Aorta (tissue), 5 donors: ENCODE results near the gene PPIL4. TPM values are rescaled to one million over a fixed set of nuclear protein-coding genes. Genes with fewer than 3 reads are reported as not detected.

Experiments used
- ATAC-seq: fragments of 200-7000 bp; cut with Tn5 transposase; one replicate; pipeline ENCODE4 v1.9.1; 2022; ENCODE audit warnings: moderate library complexity; ENCODE audit not compliant: low FRiP score
- DNase-seq, 2 donors: peaks; one replicate each; pipeline ENCODE4 v3.0.0-alpha.2; 2020
- H3K27ac ChIP-seq, 2 donors: one replicate each; pipeline ENCODE4 v1.5.1; 2013; ENCODE audit warnings: low read length in 2 of 2, mild to moderate bottlenecking in 2 of 2, moderate library complexity in 2 of 2, control low read depth in 1 of 2, inconsistent platforms in 1 of 2, low read depth in 1 of 2
- H3K27me3 ChIP-seq, 2 donors: one replicate each; pipeline ENCODE4 v1.6.1; 2013; ENCODE audit warnings: control low read depth in 1 of 2, low read length in 1 of 2, mild to moderate bottlenecking in 1 of 2, moderate library complexity in 1 of 2; ENCODE audit not compliant: insufficient read depth in 2 of 2, control insufficient read depth in 1 of 2
- H3K36me3 ChIP-seq, 2 donors: one replicate each; pipeline ENCODE4 v1.6.1; 2013; ENCODE audit warnings: control low read depth in 1 of 2, low read length in 1 of 2, mild to moderate bottlenecking in 1 of 2; ENCODE audit not compliant: insufficient read depth in 2 of 2, control insufficient read depth in 1 of 2
- H3K4me1 ChIP-seq, 2 donors: one replicate each; pipeline ENCODE4 v1.6.1; 2013; ENCODE audit warnings: low read length in 2 of 2, control low read depth in 1 of 2, mild to moderate bottlenecking in 1 of 2, moderate library complexity in 1 of 2; ENCODE audit not compliant: insufficient read depth in 2 of 2, control insufficient read depth in 1 of 2
- H3K4me3 ChIP-seq, 2 donors: one replicate each; pipeline ENCODE4 v1.5.1; 2013; ENCODE audit warnings: low read length in 2 of 2, control low read depth in 1 of 2, mild to moderate bottlenecking in 1 of 2
- H3K9me3 ChIP-seq: one replicate; pipeline ENCODE4 v1.6.1; 2013; ENCODE audit warnings: mild to moderate bottlenecking, low read length; ENCODE audit not compliant: control insufficient read depth
- WGBS, 2 donors: extraction: QIAGEN DNeasy Blood & Tissue Kit; methylation state at CpG; one replicate each; pipeline ENCODE4 v1.1.7; 2013; 5-methylcytosine and 5-hydroxymethylcytosine counted together
- intact Hi-C, 2 donors: fragments of 100-400 bp; cut with DNase I; formaldehyde crosslinking; loops; one replicate each; pipeline versions ENCODE4 v1.14.2 to v1.15.0; 2022
- polyA plus RNA-seq, 2 donors: library from polyadenylated mRNA; stranded (reverse); fragments of 200-250 nt; gene quantifications; one replicate each; pipeline ENCODE4 v1.2.3, GENCODE V29; 2013
- total RNA-seq, 2 donors: library from RNA; stranded (reverse); fragmentation: NEBNext Ultra II Directional; extraction: Animal tissue kit (Norgen Biotek cat#: 25700); gene quantifications; one replicate each; pipeline ENCODE4 v1.2.1, GENCODE V29; 2021
- donor health status: healthy with polysubstance abuse.
- donor health status: Bipolar disorder and iron deficiency.
- donor health status: DM: no; HTN: no; CAD: no.
- donor health status: DM: no; HTN: no; CAD: no.
- donor health status: DM: yes; HTN: yes; CAD: no.

PPIL4 gene
- total and polyA plus RNA-seq, 4 donors, result 15.7 to 34.4 (median 24.6) TPM

- intact Hi-C loops, result no loop called here
- H3K9me3 ChIP-seq, result no peaks in the 10 kb centered on the region
- peak overlapping the region; percentile 61 to 85 for H3K4me3 ChIP-seq
- H3K27me3 ChIP-seq, result no peaks in the 10 kb centered on the region
- H3K4me1 ChIP-seq, result peaks cover 0 to 2% of the 10 kb centered on the region in 2 donors
- peak overlapping the region; percentile 79 to 82 for H3K27ac ChIP-seq
- 0 to 1% methylated on average over 16 of the region's 16 CpGs for WGBS, 2 donors
- ATAC-seq, result peak; percentile 62
- peak; percentile 63 to 80 for DNase-seq
- H3K36me3 ChIP-seq, result no peaks in the 10 kb centered on the region
These were observed 537 bp downstream of the PPIL4 start for GRCh38 chr6:149545258-149545753.

DNA sequence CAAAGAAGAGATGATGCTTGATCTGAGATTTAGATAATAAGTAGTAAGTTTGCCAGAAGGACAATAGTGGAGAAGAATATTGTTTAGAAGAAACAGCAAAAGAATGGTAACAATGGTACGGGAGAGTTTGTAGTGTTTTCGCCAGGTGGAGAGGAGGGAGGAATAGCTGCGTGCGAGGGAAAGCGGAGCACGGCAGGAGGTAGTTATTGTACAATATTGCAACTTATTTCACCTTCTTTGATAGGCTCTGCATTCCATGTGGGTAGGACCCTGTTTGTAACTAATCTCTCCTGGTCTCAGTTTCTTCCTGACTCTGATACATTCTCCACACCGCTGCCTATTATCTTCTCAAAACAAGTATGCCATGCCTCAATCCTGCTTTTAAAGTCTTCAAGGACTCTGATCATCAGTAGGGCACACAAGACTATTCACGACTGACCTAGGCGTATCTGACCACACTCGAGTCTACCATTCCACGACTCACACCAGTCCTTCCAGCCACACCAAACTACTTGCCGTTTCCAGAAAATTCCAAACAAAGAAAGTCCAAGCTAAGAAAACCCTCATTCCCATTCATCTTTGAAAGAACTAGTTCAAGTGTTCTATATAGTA lies 1.1 kb downstream of the PPIL4 start:
- WGBS, 2 donors, result 24 to 27% methylated on average over 12 of the region's 12 CpGs
- DNase-seq (no peak), ATAC-seq (no peak)
- H3K4me1 ChIP-seq, result peaks cover 0 to 2% of the 10 kb centered on the region in 2 donors
- peak overlapping the region; percentile 61 to 85 for H3K4me3 ChIP-seq
- no peaks in the 10 kb centered on the region for H3K36me3 ChIP-seq
- H3K9me3 ChIP-seq, result no peaks in the 10 kb centered on the region
- peak overlapping the region in 1 of 2 donors; percentile 82 for H3K27ac ChIP-seq
- intact Hi-C loops, result no loop called here
- H3K27me3 ChIP-seq, result no peaks in the 10 kb centered on the region

DNA sequence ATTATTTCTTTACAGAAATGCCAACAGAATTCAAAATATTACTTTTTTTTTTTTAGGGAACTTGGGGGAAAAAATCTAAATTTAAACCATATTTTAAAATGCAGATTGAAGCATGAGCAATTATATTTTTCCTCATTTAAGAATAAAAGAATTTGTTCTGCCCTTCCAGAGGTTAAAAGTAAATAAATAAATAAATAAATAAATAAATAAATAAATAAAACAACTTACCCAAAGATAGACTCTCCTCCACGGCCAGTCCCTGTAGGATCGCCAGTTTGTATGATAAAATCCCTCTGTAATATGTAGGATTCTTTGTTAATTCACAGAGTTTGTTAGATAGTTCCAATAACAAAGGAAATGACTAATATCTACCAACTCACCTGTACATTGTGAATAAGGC lies 4.7 kb downstream of the PPIL4 start:
- Histone ChIP-seq H3K9me3 (no peaks in the 10 kb centered on the region), H3K27ac (no peak overlapping the region), H3K27me3 (no peaks in the 10 kb centered on the region), H3K36me3 (peaks cover 0 to 4% of the 10 kb centered on the region in 2 donors), H3K4me1 (peaks cover 0 to 2% of the 10 kb centered on the region in 2 donors), H3K4me3 (no peak overlapping the region)
- 70% methylated on average over 2 of the region's 2 CpGs for WGBS, 2 donors
- no peak for ATAC-seq
- intact Hi-C loops, result no loop called here
- DNase-seq, result no peak

GRCh38 chr6:149534742-149535141 lies 11.1 kb downstream of the PPIL4 start:
- 94 to 95% methylated on average over 1 of the region's 1 CpG for WGBS, 2 donors
- Histone ChIP-seq H3K4me1 (no peaks in the 10 kb centered on the region), H3K9me3 (no peaks in the 10 kb centered on the region), H3K4me3 (no peak overlapping the region), H3K36me3 (peaks cover 2 to 4% of the 10 kb centered on the region in 2 donors), H3K27ac (no peak overlapping the region), H3K27me3 (no peaks in the 10 kb centered on the region)
- ATAC-seq, result no peak
- no peak for DNase-seq
- intact Hi-C loops, result no loop called here

DNA sequence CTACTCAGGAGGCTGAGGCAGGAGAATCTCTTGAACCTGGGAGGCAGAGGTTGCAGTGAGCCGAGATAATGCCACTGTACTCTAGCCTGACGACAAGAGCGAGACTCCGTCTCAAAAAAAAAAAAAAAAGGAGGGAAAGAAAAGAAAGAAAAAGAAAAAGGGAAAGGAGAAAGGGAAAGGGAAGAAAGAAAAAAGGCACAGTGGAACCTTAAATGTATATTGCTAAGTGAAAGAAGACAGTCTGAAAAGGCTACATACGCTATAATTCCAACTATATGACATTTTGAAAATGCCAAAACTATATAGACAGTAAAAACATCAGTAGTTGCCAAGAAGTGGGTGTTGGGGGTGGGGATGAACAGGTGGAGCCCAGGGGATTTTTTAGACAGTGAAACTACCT lies 16.2 kb downstream of the PPIL4 start:
- no peak for DNase-seq
- Histone ChIP-seq H3K4me1 (no peaks in the 10 kb centered on the region), H3K27me3 (no peaks in the 10 kb centered on the region), H3K27ac (no peak overlapping the region), H3K9me3 (no peaks in the 10 kb centered on the region), H3K36me3 (peaks cover 0 to 4% of the 10 kb centered on the region in 2 donors), H3K4me3 (no peak overlapping the region)
- no peak for ATAC-seq
- WGBS, 2 donors, result 92% methylated on average over 5 of the region's 5 CpGs
- intact Hi-C loops, result no loop called here

DNA sequence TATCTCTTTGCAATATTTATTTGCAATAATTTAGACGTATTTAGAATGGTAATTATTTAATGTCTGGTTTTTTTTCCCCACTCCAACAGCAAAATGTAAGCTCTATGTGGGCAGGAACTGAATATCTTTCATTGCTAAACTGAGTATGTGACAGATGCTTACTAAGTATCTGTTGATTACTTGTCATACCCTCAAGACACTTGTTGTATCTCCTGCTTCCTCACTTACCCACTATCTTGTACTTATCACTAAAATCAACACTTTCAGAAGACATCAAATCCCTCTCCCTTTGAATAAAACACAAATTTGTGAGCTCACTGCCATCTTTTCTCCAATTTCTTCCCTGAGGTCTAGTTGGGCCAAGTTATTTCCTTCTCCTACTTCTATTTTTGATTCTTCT lies 30.3 kb downstream of the PPIL4 start:
- DNase-seq, result no peak
- Histone ChIP-seq H3K27ac (no peak overlapping the region), H3K4me3 (no peak overlapping the region), H3K9me3 (no peaks in the 10 kb centered on the region), H3K4me1 (no peaks in the 10 kb centered on the region), H3K36me3 (peaks cover 0 to 3% of the 10 kb centered on the region in 2 donors), H3K27me3 (no peaks in the 10 kb centered on the region)
- intact Hi-C loops, result loop anchor here (5.0 to 10.0 kb wide), 4 partner anchors 83 to 483 kb away; no protein-coding TSS in a partner anchor
- no peak for ATAC-seq
- WGBS, 2 donors, result 81 to 88% methylated on average over 1 of the region's 1 CpG

DNA sequence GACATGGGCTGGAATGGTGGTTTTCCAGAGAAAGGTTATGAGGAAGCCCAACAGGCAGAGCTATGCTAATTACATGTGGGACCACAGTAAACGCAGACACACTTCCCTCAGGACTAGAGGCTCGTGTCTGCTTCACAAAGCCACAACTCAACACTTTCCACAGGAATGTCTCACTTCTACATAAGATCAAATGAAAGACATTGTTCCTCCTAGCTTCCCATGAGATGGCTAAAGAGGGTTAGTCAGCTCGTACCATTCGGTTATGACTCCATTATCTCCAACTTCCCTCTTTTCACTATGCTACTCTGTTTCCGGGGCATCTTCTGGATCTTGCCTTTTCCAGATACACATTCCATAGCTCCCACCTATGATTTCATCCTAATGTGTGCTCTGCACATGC lies 31.9 kb downstream of the PPIL4 start:
- Histone ChIP-seq H3K4me1 (no peaks in the 10 kb centered on the region), H3K9me3 (no peaks in the 10 kb centered on the region), H3K27ac (no peak overlapping the region), H3K36me3 (peaks cover 0 to 3% of the 10 kb centered on the region in 2 donors), H3K4me3 (no peak overlapping the region), H3K27me3 (no peaks in the 10 kb centered on the region)
- 80 to 81% methylated on average over 5 of the region's 5 CpGs for WGBS, 2 donors
- ATAC-seq (no peak), DNase-seq (no peak)
- intact Hi-C loops, result loop anchor here in 1 of 2 donors (10.0 kb wide), 1 partner anchor 429 kb away; no protein-coding TSS in a partner anchor

DNA sequence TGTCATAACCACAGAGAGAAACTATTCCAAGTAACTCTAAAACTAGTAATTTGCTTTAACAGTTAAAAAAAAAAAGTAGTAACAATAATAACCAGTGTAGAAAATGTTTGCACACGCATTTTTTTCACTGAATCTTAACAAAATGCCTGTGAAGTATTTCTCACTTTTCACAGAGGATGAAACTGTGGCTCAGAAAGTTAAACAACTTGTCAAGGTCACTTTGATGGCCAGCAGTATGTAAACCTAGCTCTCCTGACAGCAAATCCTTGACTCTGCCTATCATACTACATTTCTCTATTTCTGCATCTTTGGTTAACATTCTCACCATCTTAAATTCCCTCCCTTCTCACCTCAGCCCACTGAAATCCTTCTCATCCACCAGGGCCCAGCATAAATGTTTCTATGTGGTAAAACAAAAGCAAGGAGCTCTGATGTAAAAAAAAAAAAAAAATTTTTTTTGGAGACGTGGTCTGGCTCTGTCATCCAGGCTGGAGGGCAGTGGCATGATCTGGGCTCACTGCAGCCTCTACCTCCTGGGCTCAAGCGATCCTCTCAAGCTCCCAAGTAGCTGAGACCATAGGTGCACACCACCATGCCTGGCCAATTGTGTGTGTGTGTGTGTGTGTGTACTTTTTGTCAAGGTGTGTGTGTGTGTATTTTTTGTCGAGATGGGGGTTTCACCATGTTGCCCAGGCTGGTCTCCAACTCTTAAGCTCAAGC lies 34.9 kb downstream of the PPIL4 start:
- H3K36me3 ChIP-seq, result no peaks in the 10 kb centered on the region
- WGBS, 2 donors, result 67% methylated on average over 4 of the region's 4 CpGs
- no peaks in the 10 kb centered on the region for H3K27me3 ChIP-seq
- no peaks in the 10 kb centered on the region for H3K9me3 ChIP-seq
- no peak overlapping the region for H3K27ac ChIP-seq
- intact Hi-C loops, result loop anchor here in 1 of 2 donors (10.0 kb wide), 1 partner anchor 426 kb away; no protein-coding TSS in a partner anchor
- no peak overlapping the region for H3K4me3 ChIP-seq
- ATAC-seq, result no peak
- no peak for DNase-seq
- H3K4me1 ChIP-seq, result no peaks in the 10 kb centered on the region

GRCh38 chr6:149508485-149508884 lies 37.4 kb downstream of the PPIL4 start:
- Histone ChIP-seq H3K9me3 (no peaks in the 10 kb centered on the region), H3K4me3 (no peak overlapping the region), H3K4me1 (no peaks in the 10 kb centered on the region), H3K27ac (no peak overlapping the region), H3K27me3 (no peaks in the 10 kb centered on the region), H3K36me3 (no peaks in the 10 kb centered on the region)
- WGBS, 2 donors, result 66 to 69% methylated on average over 3 of the region's 3 CpGs
- intact Hi-C loops, result no loop called here
- DNase-seq (no peak), ATAC-seq (no peak)
